ENCODE data around the gene LRRC4C.

Gene LRRC4C

DNA sequence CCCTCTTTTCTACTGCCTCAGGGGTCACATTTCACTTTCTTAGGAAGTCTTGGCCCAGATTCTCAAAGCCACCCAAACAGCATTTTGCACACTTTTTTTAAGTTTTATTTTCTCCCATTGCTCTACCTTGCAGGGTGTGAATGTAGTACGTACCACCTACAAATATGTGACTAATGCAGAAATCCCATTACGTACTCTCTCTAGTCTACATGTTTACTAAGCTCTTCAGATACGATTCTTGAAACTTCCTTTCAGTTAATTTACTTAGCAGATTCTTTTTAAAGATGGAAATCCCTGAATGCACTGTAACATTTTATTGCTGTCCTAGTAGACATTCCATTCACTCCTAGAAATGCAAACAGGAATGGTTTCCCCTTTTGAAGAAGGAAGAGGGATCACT is 61.3 kb downstream of the LRRC4C start:
- DNase-seq (ENCODE audit: low spot score) (no peak), ATAC-seq (ENCODE audit: low read depth) (no peak)
- Histone ChIP-seq H3K9me3 (ENCODE audit: severe bottlenecking) (no peaks in the 10 kb centered on the region), H3K27ac (ENCODE audit: poor library complexity, severe bottlenecking) (no peak overlapping the region), H3K27me3 (ENCODE audit: insufficient read depth, poor library complexity, severe bottlenecking) (no peaks in the 10 kb centered on the region), H3K4me1 (ENCODE audit: insufficient read depth, poor library complexity, severe bottlenecking) (no peaks in the 10 kb centered on the region), H3K4me3 (ENCODE audit: severe bottlenecking) (no peak overlapping the region), H3K36me3 (ENCODE audit: low read depth) (no peaks in the 10 kb centered on the region)
- TF ChIP-seq, protein P1, sequence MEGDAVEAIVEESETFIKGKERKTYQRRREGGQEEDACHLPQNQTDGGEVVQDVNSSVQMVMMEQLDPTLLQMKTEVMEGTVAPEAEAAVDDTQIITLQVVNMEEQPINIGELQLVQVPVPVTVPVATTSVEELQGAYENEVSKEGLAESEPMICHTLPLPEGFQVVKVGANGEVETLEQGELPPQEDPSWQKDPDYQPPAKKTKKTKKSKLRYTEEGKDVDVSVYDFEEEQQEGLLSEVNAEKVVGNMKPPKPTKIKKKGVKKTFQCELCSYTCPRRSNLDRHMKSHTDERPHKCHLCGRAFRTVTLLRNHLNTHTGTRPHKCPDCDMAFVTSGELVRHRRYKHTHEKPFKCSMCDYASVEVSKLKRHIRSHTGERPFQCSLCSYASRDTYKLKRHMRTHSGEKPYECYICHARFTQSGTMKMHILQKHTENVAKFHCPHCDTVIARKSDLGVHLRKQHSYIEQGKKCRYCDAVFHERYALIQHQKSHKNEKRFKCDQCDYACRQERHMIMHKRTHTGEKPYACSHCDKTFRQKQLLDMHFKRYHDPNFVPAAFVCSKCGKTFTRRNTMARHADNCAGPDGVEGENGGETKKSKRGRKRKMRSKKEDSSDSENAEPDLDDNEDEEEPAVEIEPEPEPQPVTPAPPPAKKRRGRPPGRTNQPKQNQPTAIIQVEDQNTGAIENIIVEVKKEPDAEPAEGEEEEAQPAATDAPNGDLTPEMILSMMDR (IDR thresholded peaks at IDR 0.05; ENCODE audit: poor library complexity, severe bottlenecking), result no peak

DNA sequence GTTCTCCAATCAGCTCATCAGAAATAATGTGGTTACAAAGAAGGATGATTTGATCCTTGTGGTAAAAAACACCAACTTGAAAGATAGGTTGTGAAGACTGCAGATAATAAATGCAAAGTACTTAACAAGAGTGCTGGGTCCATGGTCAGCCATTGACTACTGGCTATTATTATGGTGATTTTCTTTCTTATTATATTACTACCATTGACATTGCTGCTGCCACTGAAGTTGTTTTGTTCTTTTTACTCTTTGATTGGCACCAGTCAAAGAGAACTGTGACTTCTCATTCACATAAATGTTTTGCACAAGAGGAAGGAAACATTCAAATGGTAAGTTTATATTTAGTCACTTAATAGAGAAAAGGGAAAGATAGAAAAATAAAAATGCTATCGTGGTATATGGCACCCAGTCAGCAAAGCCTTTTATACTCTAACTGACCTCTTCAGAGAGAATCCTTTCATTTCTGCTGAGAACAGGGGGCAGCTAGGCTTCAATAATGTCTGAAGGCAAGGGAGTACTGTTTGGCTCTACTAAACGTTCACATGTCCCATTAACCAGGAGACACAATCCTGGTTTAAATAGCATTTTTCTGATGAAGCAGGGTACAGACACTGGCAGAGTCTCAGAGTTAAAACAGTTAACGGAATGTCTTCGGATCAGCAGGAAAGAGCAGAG is 64.8 kb downstream of the LRRC4C start:
- Histone ChIP-seq H3K27me3 (ENCODE audit: insufficient read depth, poor library complexity, severe bottlenecking) (no peaks in the 10 kb centered on the region), H3K4me1 (ENCODE audit: insufficient read depth, poor library complexity, severe bottlenecking) (no peaks in the 10 kb centered on the region), H3K27ac (ENCODE audit: poor library complexity, severe bottlenecking) (no peak overlapping the region), H3K36me3 (ENCODE audit: low read depth) (no peaks in the 10 kb centered on the region), H3K9me3 (ENCODE audit: severe bottlenecking) (no peaks in the 10 kb centered on the region), H3K4me3 (ENCODE audit: severe bottlenecking) (no peak overlapping the region)
- ATAC-seq (ENCODE audit: low read depth) (no peak), DNase-seq (ENCODE audit: low spot score) (no peak)
- TF ChIP-seq, protein P1 (IDR thresholded peaks at IDR 0.05; ENCODE audit: poor library complexity, severe bottlenecking), result no peak

DNA sequence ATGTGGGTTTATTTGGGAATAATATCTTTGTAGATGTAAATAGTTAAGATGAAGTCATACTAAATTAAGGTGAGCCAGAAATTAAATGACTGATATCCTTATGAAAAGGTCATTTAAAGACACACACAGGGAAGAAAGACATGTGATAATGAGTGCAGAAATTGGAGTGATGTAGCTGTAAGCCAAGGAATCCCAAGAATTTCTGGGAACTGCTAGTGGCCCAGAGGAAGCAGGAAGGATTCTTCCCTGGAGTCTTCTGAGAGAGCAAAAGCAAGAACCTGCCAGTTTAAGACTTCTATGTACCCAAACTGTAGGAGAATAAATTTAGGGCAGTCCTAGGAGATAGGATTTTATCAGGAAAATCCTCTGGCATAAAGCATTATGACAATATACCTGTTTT is 66.9 kb downstream of the LRRC4C start:
- ATAC-seq (ENCODE audit: low read depth), result no peak
- Histone ChIP-seq H3K27ac (ENCODE audit: poor library complexity, severe bottlenecking) (no peak overlapping the region), H3K36me3 (ENCODE audit: low read depth) (no peaks in the 10 kb centered on the region), H3K4me3 (ENCODE audit: severe bottlenecking) (no peak overlapping the region), H3K27me3 (ENCODE audit: insufficient read depth, poor library complexity, severe bottlenecking) (no peaks in the 10 kb centered on the region), H3K4me1 (ENCODE audit: insufficient read depth, poor library complexity, severe bottlenecking) (no peaks in the 10 kb centered on the region), H3K9me3 (ENCODE audit: severe bottlenecking) (no peaks in the 10 kb centered on the region)
- TF ChIP-seq, protein P1 (IDR thresholded peaks at IDR 0.05; ENCODE audit: poor library complexity, severe bottlenecking), result no peak
- DNase-seq (ENCODE audit: low spot score), result no peak

DNA sequence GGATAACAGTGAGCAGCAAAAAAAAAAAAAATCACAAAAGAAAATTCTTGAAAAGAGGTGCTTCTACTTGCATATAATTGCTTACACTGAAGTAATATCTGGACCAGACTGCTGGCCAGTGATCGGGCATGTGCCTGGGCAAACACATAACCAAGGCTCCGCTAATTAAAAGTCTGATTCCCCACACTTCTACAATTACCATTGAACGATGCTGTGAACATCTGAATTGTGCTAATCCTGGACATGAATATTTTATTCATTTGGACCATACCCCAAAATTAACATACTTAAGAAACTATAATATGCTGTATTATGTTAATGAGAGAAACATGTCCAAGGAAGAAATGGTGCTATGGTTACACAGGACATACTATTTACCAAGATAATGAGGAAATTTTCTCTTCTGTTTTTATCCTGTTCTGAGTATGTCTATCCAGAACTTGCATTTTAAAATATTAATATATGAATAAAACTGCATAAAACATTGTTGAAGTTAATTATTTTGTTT is 69.8 kb downstream of the LRRC4C start:
- H3K27me3 ChIP-seq (ENCODE audit: insufficient read depth, poor library complexity, severe bottlenecking), result no peaks in the 10 kb centered on the region
- H3K27ac ChIP-seq (ENCODE audit: poor library complexity, severe bottlenecking), result no peak overlapping the region
- no peak overlapping the region for H3K4me3 ChIP-seq (ENCODE audit: severe bottlenecking)
- H3K9me3 ChIP-seq (ENCODE audit: severe bottlenecking), result no peaks in the 10 kb centered on the region
- TF ChIP-seq, protein P1 (IDR thresholded peaks at IDR 0.05; ENCODE audit: poor library complexity, severe bottlenecking), result no peak
- ATAC-seq (ENCODE audit: low read depth), result no peak
- H3K36me3 ChIP-seq (ENCODE audit: low read depth), result no peaks in the 10 kb centered on the region
- no peak for DNase-seq (ENCODE audit: low spot score)
- H3K4me1 ChIP-seq (ENCODE audit: insufficient read depth, poor library complexity, severe bottlenecking), result no peaks in the 10 kb centered on the region

DNA sequence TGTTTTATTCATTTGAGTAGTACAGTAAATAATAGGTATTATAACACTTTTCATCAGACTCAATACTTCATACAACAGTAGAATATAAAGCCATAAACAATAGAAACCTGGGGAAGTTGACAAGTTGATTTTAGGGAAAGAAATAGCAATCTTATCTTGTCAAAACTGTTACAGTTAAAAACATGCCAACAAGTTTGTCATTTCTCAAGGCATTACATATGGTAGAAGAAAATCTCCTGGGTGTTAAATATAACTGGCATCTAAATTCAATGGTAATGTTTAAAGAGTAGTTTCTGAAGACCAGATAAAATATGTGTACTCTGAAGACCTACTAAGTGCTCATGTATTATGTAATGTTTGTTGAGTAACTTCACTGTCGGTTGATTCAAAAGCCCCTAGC is 75.1 kb downstream of the LRRC4C start:
- H3K4me3 ChIP-seq (ENCODE audit: severe bottlenecking), result no peak overlapping the region
- H3K27me3 ChIP-seq (ENCODE audit: insufficient read depth, poor library complexity, severe bottlenecking), result no peaks in the 10 kb centered on the region
- H3K4me1 ChIP-seq (ENCODE audit: insufficient read depth, poor library complexity, severe bottlenecking), result no peaks in the 10 kb centered on the region
- H3K36me3 ChIP-seq (ENCODE audit: low read depth), result no peaks in the 10 kb centered on the region
- DNase-seq (ENCODE audit: low spot score) (no peak), ATAC-seq (ENCODE audit: low read depth) (no peak)
- H3K9me3 ChIP-seq (ENCODE audit: severe bottlenecking), result no peaks in the 10 kb centered on the region
- H3K27ac ChIP-seq (ENCODE audit: poor library complexity, severe bottlenecking), result no peak overlapping the region
- TF ChIP-seq, protein P1 (IDR thresholded peaks at IDR 0.05; ENCODE audit: poor library complexity, severe bottlenecking), result no peak
